Glutamatergic neuron (in vitro differentiated cells): ENCODE data around the gene ZNF317. TPM values are rescaled to one million over a fixed set of nuclear protein-coding genes. Genes with fewer than 3 reads are reported as not detected.
A peak's percentile ranks its signal among the peaks of the same experiment; 100 is the strongest.

Experiments used
- DNase-seq: peaks from one replicate; pipeline ENCODE4 v3.0.0; 2022
- H3K27ac Mint-ChIP-seq: one replicate; pipeline ENCODE4 v1.8.0; 2020; ENCODE audit warnings: mild to moderate bottlenecking, mixed read lengths, inconsistent platforms; ENCODE audit not compliant: unreplicated experiment
- H3K27me3 Mint-ChIP-seq: one replicate; pipeline ENCODE4 v1.8.0; 2020; ENCODE audit warnings: mild to moderate bottlenecking, moderate library complexity, mixed read lengths, inconsistent platforms; ENCODE audit not compliant: unreplicated experiment
- H3K36me3 Mint-ChIP-seq: one replicate; pipeline ENCODE4 v1.8.0; 2020; ENCODE audit warnings: mild to moderate bottlenecking, mixed read lengths, inconsistent platforms; ENCODE audit not compliant: unreplicated experiment
- H3K4me1 Mint-ChIP-seq: one replicate; pipeline ENCODE4 v1.8.0; 2020; ENCODE audit warnings: mild to moderate bottlenecking, low read depth, mixed read lengths, inconsistent platforms; ENCODE audit not compliant: unreplicated experiment
- H3K4me3 Mint-ChIP-seq: one replicate; pipeline ENCODE4 v1.8.0; 2020; ENCODE audit warnings: mild to moderate bottlenecking, mixed read lengths, inconsistent platforms; ENCODE audit not compliant: unreplicated experiment
- H3K9me3 Mint-ChIP-seq: one replicate; pipeline ENCODE4 v1.8.0; 2020; ENCODE audit warnings: mild to moderate bottlenecking, moderate library complexity, mixed read lengths, inconsistent platforms; ENCODE audit not compliant: unreplicated experiment
- long read RNA-seq: library from polyadenylated mRNA; unstranded; transcript quantifications from one replicate; pipeline ENCODE4 v2.0.0, GENCODE V29; 2020; ENCODE audit not compliant: unreplicated experiment
- total RNA-seq: library from RNA; stranded (reverse); fragmentation: NEBNext Ultra II Directional; extraction: Animal tissue kit (Norgen Biotek cat#: 25700); gene quantifications from one replicate; pipeline ENCODE4 v1.2.1, GENCODE V29; 2021; ENCODE audit not compliant: unreplicated experiment
- TF ChIP-seq, protein P1 (sequence below): fragments of 200-600 bp; sonication (generic); IDR thresholded peaks from one replicate; pipeline ENCODE4 v1.5.0; 2021; ENCODE audit not compliant: partially characterized antibody, unreplicated experiment

Gene ZNF317
- 36.8 TPM for total RNA-seq
- long read RNA-seq, full-length matches to known transcripts = 2 of 5 reads
- long read RNA-seq, partial matches to known transcripts = 0 of 5 reads
- long read RNA-seq, other reads (novel, unspliced or antisense) = 3 of 5 reads

DNA sequence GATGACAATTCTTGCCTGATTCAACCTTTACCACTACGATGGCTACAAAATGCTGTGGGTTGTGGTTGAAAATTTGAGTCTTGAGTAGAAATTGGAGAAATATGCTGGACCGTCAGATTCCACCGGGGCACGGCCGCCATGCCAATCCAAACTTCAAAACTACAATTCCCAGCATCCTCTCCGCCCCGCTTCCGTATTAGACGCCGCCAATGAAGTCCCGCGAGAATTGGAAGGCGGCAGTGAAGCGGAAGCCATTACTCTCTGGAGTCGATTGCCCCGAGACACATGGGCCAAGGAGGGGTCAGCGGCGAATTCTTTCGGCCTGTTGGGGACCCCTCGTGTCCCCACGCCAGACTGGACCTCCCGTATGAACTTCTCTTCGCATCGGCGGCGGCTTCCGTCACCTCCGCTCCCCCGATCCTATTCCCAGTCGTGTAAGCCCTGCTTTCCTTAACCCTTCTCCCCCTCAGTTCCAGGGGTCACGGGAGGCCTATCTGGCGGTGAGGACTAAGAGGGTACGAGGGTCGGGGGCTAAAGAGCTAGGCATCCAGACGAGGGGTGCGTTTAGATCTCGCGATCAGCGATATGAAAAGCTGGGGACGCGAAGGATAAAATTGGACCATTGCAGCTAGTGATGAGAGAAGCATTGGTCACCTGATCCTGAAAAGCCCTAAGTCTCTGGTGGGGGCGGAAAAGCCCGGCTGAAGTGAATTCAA, at the start of gene ZNF317:
ZNF317 (plus strand) TSS at position 239 of the 716 bp plus-strand sequence. CDS start 15,620 bp downstream, outside the sequence.
- Mint-ChIP-seq H3K9me3 (peaks cover 11% of the 10 kb centered on the region), H3K4me3 (peak within 1 kb of the TSS; percentile 96)

DNA sequence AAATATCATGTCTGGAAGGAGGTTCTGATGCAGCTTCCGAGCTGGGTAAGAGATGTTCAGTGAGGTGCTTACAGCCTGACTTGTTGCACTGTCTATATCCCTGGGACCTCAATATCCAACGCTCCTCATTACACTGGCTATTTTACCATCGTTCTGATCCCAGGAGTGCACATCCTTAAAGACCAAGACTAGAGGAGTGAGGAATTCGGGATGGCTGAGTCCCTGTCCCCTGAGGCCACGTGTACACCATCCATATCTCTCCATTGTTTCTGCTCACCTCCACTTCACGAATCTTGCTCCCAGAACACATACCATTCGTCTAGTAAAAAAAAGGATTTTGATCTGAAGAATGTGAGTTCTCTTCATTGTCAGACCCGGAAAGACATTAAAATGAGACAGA, 32.8 kb upstream of the ZNF317 start, which contains the start of gene OR7G2:
OR7G2 (minus strand) TSS at position 101 of the 400 bp plus-strand sequence. CDS start 4,232 bp downstream, outside the sequence.
- Mint-ChIP-seq H3K27me3 (no peaks in the 10 kb centered on the region), H3K4me1 (no peaks in the 10 kb centered on the region), H3K9me3 (peaks cover 10% of the 10 kb centered on the region), H3K27ac (no peak within 1 kb of the TSS), H3K4me3 (no peak within 1 kb of the TSS), H3K36me3 (no peaks in the 10 kb centered on the region)
- TF ChIP-seq, protein P1, sequence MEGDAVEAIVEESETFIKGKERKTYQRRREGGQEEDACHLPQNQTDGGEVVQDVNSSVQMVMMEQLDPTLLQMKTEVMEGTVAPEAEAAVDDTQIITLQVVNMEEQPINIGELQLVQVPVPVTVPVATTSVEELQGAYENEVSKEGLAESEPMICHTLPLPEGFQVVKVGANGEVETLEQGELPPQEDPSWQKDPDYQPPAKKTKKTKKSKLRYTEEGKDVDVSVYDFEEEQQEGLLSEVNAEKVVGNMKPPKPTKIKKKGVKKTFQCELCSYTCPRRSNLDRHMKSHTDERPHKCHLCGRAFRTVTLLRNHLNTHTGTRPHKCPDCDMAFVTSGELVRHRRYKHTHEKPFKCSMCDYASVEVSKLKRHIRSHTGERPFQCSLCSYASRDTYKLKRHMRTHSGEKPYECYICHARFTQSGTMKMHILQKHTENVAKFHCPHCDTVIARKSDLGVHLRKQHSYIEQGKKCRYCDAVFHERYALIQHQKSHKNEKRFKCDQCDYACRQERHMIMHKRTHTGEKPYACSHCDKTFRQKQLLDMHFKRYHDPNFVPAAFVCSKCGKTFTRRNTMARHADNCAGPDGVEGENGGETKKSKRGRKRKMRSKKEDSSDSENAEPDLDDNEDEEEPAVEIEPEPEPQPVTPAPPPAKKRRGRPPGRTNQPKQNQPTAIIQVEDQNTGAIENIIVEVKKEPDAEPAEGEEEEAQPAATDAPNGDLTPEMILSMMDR = no peak
- DNase-seq = no peak

More for the DNA sequence above, at the start of gene ZNF317:
- Mint-ChIP-seq H3K36me3 (peaks cover 10% of the 10 kb centered on the region), H3K27me3 (peaks cover 2% of the 10 kb centered on the region), H3K27ac (peak within 1 kb of the TSS; percentile 97), H3K4me1 (peaks cover 5% of the 10 kb centered on the region)
- peak; percentile 90 for DNase-seq
- TF ChIP-seq, protein P1 = no peak

DNA sequence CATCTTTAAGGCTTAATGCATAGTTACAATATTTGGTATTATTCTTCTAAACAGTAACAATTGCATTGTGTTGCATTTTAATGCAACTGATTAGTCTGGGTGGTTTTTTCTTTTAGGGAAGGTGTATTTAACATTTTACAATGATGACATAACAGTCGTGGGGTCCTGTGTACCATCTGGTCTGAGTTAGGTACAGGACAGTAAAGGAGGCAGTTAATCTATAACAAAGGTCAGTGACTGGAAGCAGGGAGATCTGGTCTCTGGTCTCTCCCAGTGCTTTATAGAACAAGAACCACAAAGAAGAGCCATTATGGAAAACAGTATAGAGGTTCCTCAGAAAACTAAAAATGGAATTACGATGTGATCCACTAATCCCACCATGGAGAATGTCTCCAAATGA, 30.2 kb upstream of the ZNF317 start:
- no peaks in the 10 kb centered on the region for H3K4me1 Mint-ChIP-seq
- H3K9me3 Mint-ChIP-seq = peaks cover 9% of the 10 kb centered on the region
- H3K27me3 Mint-ChIP-seq = no peaks in the 10 kb centered on the region
- H3K36me3 Mint-ChIP-seq = no peaks in the 10 kb centered on the region
- TF ChIP-seq, protein P1 = no peak
- no peak for DNase-seq
- H3K4me3 Mint-ChIP-seq = no peak overlapping the region
- no peak overlapping the region for H3K27ac Mint-ChIP-seq

DNA sequence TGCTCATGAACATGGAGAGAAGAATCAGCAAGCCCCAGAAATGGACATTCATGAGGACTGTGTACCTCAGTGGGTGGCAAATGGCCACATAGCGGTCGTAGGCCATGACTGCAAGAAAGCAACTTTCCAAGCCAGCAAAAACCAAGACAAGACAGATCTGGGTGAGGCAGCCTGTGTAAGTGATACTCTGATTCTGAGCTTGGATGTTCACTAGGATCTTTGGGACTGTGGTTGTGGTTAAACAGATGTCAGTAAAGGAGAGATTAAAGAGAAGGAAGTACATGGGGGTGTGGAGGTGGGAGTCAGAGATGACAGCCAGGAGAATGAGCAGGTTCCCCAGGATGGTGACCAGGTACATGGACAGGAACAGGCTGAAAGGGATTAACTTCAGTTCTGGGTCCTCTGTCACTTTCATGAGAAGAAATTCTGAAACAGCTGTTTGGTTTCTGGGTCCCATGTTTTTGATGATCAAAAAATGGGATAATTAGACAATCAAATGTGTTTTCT, 24.8 kb upstream of the ZNF317 start, which contains the start of gene OR7G1:
OR7G1 (minus strand) TSS at position 457 of the 507 bp plus-strand sequence; CDS start at position 457, 0 bp downstream.
- DNase-seq = no peak
- Mint-ChIP-seq H3K4me3 (no peak within 1 kb of the TSS), H3K9me3 (peaks cover 4% of the 10 kb centered on the region), H3K36me3 (no peaks in the 10 kb centered on the region), H3K27ac (no peak within 1 kb of the TSS), H3K4me1 (no peaks in the 10 kb centered on the region), H3K27me3 (no peaks in the 10 kb centered on the region)
- TF ChIP-seq, protein P1 = no peak

DNA sequence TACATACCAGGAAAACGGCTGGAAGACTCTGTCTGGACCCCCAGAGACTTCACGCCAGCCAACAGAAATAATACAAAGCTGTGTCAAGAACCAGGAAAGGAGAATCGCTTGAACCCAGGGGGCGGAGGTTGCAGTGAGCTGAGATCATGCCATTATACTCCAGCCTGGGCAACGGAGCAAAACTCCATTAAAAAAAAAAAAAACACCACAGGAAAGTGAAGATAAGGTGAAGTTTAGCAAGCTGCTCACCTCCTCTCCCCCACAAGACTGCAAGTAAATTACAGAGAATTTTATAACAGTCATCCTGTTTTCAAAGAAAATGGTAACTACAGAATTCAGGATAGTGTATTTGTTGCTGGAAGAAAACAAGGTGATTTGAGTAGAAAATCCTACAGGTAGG, 23.6 kb upstream of the ZNF317 start:
- Mint-ChIP-seq H3K4me1 (no peaks in the 10 kb centered on the region), H3K27me3 (no peaks in the 10 kb centered on the region), H3K9me3 (peaks cover 4% of the 10 kb centered on the region), H3K36me3 (no peaks in the 10 kb centered on the region), H3K4me3 (no peak overlapping the region), H3K27ac (no peak overlapping the region)
- no peak for DNase-seq
- TF ChIP-seq, protein P1 = no peak
